ENCODE data around the gene FAM111B. TPM values are rescaled to one million over a fixed set of nuclear protein-coding genes. Genes with fewer than 3 reads are reported as not detected.

The FAM111B gene
- total RNA-seq, 1 experiment from 2014 or later, result 10.7 TPM

- Histone ChIP-seq H3K27me3 (ENCODE audit: insufficient read depth, low read length) (no peaks in the 10 kb centered on the region), H3K36me3 (ENCODE audit: control insufficient read depth in 1 of 2, insufficient read depth in 2 of 2, low read length in 2 of 2) (no peaks in the 10 kb centered on the region), H3K9me3 (ENCODE audit: control insufficient read depth in 1 of 2, insufficient read depth in 1 of 2, low read depth in 1 of 2, low read length in 2 of 2) (no peaks in the 10 kb centered on the region), H3K4me3 (replicated peaks in 1 of 2; ENCODE audit: low read depth in 1 of 2, low read length in 2 of 2) (no peak overlapping the region), H2AFZ (ENCODE audit: low read depth, low read length, poor library complexity, severe bottlenecking) (no peak overlapping the region), H3K9ac (ENCODE audit: low read length) (no peak overlapping the region), H3K4me1 (ENCODE audit: control insufficient read depth in 1 of 2, insufficient read depth in 2 of 2, low read length in 2 of 2) (no peaks in the 10 kb centered on the region), H4K20me1 (ENCODE audit: insufficient read depth) (no peaks in the 10 kb centered on the region), H3K79me2 (ENCODE audit: insufficient read depth, low read length) (no peaks in the 10 kb centered on the region), H3K9me2 (ENCODE audit: insufficient read depth) (no peaks in the 10 kb centered on the region), H3K4me2 (ENCODE audit: low read length) (no peak overlapping the region), H3K27ac (ENCODE audit: low read depth, low read length) (no peak overlapping the region)
- DNase-seq (ENCODE audit: low read depth, low spot score) (no peak), ATAC-seq (no peak)
- RAD21 ChIA-PET (ENCODE audit: low non-redundant PET in 1 of 2, low total read pairs in 2 of 2, uncharacterized antibody in 2 of 2, unreplicated experiment in 2 of 2), result no interaction called here
- POLR2A ChIA-PET, result interaction anchor here (0.9 kb wide), 1 partner anchor 13 kb away, joined by 6 read pairs; no protein-coding TSS in a partner anchor
- CTCF ChIA-PET, result interaction anchor here (1.1 to 3.6 kb wide), 6 partner anchors 9 to 527 kb away, joined by 3 to 59 read pairs (median 10); partner anchors contain the start of genes DTX4 and FAM111A
- intact Hi-C loops (cut with micrococcal nuclease), result no loop called here
- no peak for TF ChIP-seq EGR1 (IDR thresholded peaks at IDR 0.05; ENCODE audit: low read depth)
- TF ChIP-seq CTCF (IDR thresholded peaks at IDR 0.05 in 2 of 3, conservative IDR thresholded peaks at IDR 0.05 in 1 of 3; ENCODE audit: borderline replicate concordance in 1 of 3, insufficient read depth in 1 of 3, low read depth in 2 of 3, low read length in 2 of 3), result no peak
- TF ChIP-seq SIN3A (IDR thresholded peaks at IDR 0.05; ENCODE audit: low read depth), result no peak
- TF ChIP-seq POLR2A (IDR thresholded peaks at IDR 0.05; ENCODE audit: borderline replicate concordance, extremely low read depth, insufficient read depth, insufficient read length), result no peak
- no peak for TF ChIP-seq RAD21 (IDR thresholded peaks at IDR 0.05; ENCODE audit: low read depth)
- TF ChIP-seq SRF (IDR thresholded peaks at IDR 0.05; ENCODE audit: low read depth), result no peak
- no peak for TF ChIP-seq ZBTB33 (IDR thresholded peaks at IDR 0.05; ENCODE audit: extremely low read depth, insufficient replicate concordance, low read length)
- BruUV-seq (replicated peaks), result no TSS peak
Observed at GRCh38 chr11:59157433-59157832, 50.4 kb downstream of the FAM111B start.

Data from HCT116 (cell line).